Panc1 (cell line): Measurements from ENCODE around the gene ARHGAP6. TPM values are rescaled to one million over a fixed set of nuclear protein-coding genes. Genes with fewer than 3 reads are reported as not detected.

ENCODE experiments used
- ATAC-seq: fragments of 200-7000 bp; cut with Tn5 transposase; 2 replicates; pipeline ENCODE4 v1.9.1; 2020; ENCODE audit warnings: mild to moderate bottlenecking, moderate library complexity
- BruUV-seq: library from RNA; stranded (reverse); fragments of 400-500 nt; replicated peaks from 2 replicates; lab custom pipeline; 2021; lab: Mats Ljungman, UMichigan
- CTCF ChIA-PET: fragments of 300-600 bp; sonication (Branson Sonifier 250); formaldehyde crosslinking; loops from one replicate; lab custom pipeline; 2022; ENCODE audit warnings: antibody characterized with exemption; lab: Charles Lee
- POLR2A ChIA-PET: fragments of 300-600 bp; sonication (Branson Sonifier 250); formaldehyde crosslinking; loops from one replicate; lab custom pipeline; 2022; ENCODE audit warnings: antibody characterized with exemption; lab: Charles Lee
- DNase-seq: peaks from one replicate; pipeline ENCODE4 v3.0.0-alpha.2; 2010; ENCODE audit warnings: low read depth, low spot score
- H3K27ac ChIP-seq: 2 replicates; pipeline ENCODE4 v1.5.1; 2011; ENCODE audit warnings: mild to moderate bottlenecking, low read length, inconsistent platforms
- H3K27me3 ChIP-seq: fragments of 200-500 bp; sonication (Bioruptor generic); 2 replicates; pipeline ENCODE4 v1.6.0; 2014; ENCODE audit warnings: low read length, inconsistent platforms; ENCODE audit not compliant: control insufficient read depth, insufficient read depth
- H3K36me3 ChIP-seq: fragments of 200-500 bp; sonication (Bioruptor generic); 2 replicates; pipeline ENCODE4 v1.5.1; 2014; ENCODE audit warnings: inconsistent platforms, mild to moderate bottlenecking, low read length, moderate library complexity; ENCODE audit not compliant: control insufficient read depth, insufficient read depth
- H3K4me1 ChIP-seq: 2 replicates; pipeline ENCODE4 v1.5.1; 2011; ENCODE audit warnings: inconsistent platforms, mild to moderate bottlenecking, low read length, moderate library complexity; ENCODE audit not compliant: control insufficient read depth, insufficient read depth
- H3K4me3 ChIP-seq, 2 experiments: 2 replicates each; pipeline ENCODE4 v1.5.1; 2011 to 2012; ENCODE audit warnings: low read depth in 2 of 2, low read length in 2 of 2, mild to moderate bottlenecking in 2 of 2, inconsistent platforms in 1 of 2, moderate library complexity in 1 of 2
- H3K9me3 ChIP-seq: fragments of 200-500 bp; sonication (Bioruptor generic); 2 replicates; pipeline ENCODE4 v1.5.1; 2014; ENCODE audit warnings: low read depth, mild to moderate bottlenecking, inconsistent platforms, low read length, moderate library complexity; ENCODE audit not compliant: control insufficient read depth, insufficient read depth
- POLR2AphosphoS5 ChIP-seq: IDR thresholded peaks from 2 replicates; pipeline ENCODE4 v1.6.1; 2012; ENCODE audit warnings: mild to moderate bottlenecking, low read depth, low read length, moderate library complexity
- SIN3A ChIP-seq: IDR thresholded peaks from 2 replicates; pipeline ENCODE4 v1.6.1; 2012; ENCODE audit warnings: low read depth, mild to moderate bottlenecking, low read length, moderate library complexity, borderline replicate concordance; ENCODE audit not compliant: insufficient read depth
- TCF7L2 ChIP-seq: IDR thresholded peaks from 2 replicates; pipeline ENCODE4 v1.6.1; 2011; ENCODE audit warnings: mild to moderate bottlenecking, low read depth, low read length, inconsistent platforms
- in situ Hi-C: cut with HindIII; loops from 2 replicates; pipeline ENCODE4 v1.10.0; 2016; ENCODE audit warnings: low sequenced_read_pairs, low pct_unique_long_range_greater_than_20kb
- intact Hi-C: fragments of 100-400 bp; cut with micrococcal nuclease; formaldehyde crosslinking; loops from one replicate; pipeline ENCODE4 v1.10.0; 2022; ENCODE audit not compliant: unreplicated experiment
- total RNA-seq: library from RNA; stranded (reverse); gene quantifications from one replicate; pipeline ENCODE4 v1.2.1, GENCODE V29; 2021; ENCODE audit not compliant: unreplicated experiment
- TF ChIP-seq, protein P1 (sequence below), 2 experiments: IDR thresholded peaks; 2 replicates each; pipeline ENCODE4 v1.6.1; 2011 to 2012; ENCODE audit warnings: low read depth in 2 of 2, control low read depth in 1 of 2, low read length in 1 of 2, mild to moderate bottlenecking in 1 of 2, moderate library complexity in 1 of 2; ENCODE audit not compliant: insufficient read depth in 1 of 2
- TF ChIP-seq, protein P2 (sequence below): fragments of 450-650 bp; IDR thresholded peaks from 2 replicates; pipeline ENCODE4 v1.5.1; 2017; ENCODE audit warnings: mild to moderate bottlenecking

ARHGAP6 gene
- total RNA-seq, 1 experiment from 2014 or later: 0.13 TPM

DNA sequence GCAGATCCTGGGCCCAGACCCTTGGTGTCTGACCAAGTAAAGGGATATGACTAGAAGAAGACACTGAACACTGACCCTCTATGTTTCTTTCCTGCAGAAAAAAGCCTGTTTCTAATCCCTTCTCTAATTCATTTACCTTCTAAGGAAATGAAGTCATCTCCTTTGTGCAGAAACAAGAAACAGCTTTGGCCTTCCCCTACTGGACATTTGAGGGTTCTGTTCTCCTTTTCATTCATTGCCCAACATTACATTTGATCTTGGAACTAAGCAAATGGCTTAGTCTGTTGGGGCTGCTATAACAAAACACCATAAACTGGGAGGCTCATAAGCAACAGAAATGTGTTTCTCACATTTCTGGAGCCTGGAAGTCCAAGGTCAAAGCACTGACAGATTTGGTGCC lies 534.6 kb downstream of the ARHGAP6 start:
- BruUV-seq: no TSS peak
- in situ Hi-C loops: no loop called here
- intact Hi-C loops: no loop called here

DNA sequence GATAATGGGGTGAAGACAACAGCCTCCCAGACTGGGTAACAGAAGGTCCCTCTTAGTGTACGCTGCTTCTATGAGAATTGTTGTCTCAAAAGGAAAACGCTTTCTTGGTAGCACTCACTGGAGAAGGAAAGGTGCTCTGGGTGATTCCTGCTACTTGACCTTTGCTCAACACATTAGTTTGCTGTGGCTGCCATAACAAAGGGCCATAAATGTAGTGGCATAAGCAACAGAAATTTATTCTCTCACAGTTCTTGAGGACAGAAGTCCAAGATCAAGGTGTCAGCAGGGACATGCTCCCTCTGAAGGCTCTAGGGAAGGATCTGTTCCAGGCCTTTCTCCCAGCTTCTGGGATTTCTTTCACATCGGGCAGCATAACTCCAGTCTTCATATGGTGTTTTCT lies 535.6 kb downstream of the ARHGAP6 start:
- ChIA-PET POLR2A (interaction anchor here (0.6 kb wide), 1 partner anchor 19 kb away, joined by 3 read pairs; no protein-coding TSS in a partner anchor), CTCF (no interaction called here)
- Histone ChIP-seq H3K27ac (no peak overlapping the region), H3K9me3 (no peaks in the 10 kb centered on the region), H3K4me1 (no peaks in the 10 kb centered on the region), H3K4me3 (no peak overlapping the region), H3K36me3 (no peaks in the 10 kb centered on the region), H3K27me3 (no peaks in the 10 kb centered on the region)
- intact Hi-C loops (no loop called here), in situ Hi-C loops (no loop called here)
- no peak for TF ChIP-seq SIN3A
- TF ChIP-seq POLR2AphosphoS5: no peak
- TF ChIP-seq, protein P1, sequence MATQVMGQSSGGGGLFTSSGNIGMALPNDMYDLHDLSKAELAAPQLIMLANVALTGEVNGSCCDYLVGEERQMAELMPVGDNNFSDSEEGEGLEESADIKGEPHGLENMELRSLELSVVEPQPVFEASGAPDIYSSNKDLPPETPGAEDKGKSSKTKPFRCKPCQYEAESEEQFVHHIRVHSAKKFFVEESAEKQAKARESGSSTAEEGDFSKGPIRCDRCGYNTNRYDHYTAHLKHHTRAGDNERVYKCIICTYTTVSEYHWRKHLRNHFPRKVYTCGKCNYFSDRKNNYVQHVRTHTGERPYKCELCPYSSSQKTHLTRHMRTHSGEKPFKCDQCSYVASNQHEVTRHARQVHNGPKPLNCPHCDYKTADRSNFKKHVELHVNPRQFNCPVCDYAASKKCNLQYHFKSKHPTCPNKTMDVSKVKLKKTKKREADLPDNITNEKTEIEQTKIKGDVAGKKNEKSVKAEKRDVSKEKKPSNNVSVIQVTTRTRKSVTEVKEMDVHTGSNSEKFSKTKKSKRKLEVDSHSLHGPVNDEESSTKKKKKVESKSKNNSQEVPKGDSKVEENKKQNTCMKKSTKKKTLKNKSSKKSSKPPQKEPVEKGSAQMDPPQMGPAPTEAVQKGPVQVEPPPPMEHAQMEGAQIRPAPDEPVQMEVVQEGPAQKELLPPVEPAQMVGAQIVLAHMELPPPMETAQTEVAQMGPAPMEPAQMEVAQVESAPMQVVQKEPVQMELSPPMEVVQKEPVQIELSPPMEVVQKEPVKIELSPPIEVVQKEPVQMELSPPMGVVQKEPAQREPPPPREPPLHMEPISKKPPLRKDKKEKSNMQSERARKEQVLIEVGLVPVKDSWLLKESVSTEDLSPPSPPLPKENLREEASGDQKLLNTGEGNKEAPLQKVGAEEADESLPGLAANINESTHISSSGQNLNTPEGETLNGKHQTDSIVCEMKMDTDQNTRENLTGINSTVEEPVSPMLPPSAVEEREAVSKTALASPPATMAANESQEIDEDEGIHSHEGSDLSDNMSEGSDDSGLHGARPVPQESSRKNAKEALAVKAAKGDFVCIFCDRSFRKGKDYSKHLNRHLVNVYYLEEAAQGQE (IDR thresholded peaks at IDR 0.05; ENCODE audit: insufficient read depth in 1 of 2, low read depth in 2 of 2, low read length in 1 of 2): no peak
- no peak for TF ChIP-seq TCF7L2
- TF ChIP-seq, protein P2, sequence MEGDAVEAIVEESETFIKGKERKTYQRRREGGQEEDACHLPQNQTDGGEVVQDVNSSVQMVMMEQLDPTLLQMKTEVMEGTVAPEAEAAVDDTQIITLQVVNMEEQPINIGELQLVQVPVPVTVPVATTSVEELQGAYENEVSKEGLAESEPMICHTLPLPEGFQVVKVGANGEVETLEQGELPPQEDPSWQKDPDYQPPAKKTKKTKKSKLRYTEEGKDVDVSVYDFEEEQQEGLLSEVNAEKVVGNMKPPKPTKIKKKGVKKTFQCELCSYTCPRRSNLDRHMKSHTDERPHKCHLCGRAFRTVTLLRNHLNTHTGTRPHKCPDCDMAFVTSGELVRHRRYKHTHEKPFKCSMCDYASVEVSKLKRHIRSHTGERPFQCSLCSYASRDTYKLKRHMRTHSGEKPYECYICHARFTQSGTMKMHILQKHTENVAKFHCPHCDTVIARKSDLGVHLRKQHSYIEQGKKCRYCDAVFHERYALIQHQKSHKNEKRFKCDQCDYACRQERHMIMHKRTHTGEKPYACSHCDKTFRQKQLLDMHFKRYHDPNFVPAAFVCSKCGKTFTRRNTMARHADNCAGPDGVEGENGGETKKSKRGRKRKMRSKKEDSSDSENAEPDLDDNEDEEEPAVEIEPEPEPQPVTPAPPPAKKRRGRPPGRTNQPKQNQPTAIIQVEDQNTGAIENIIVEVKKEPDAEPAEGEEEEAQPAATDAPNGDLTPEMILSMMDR: no peak
- ATAC-seq (no peak), DNase-seq (no peak)
- BruUV-seq: no TSS peak

More for the DNA sequence above, 534.6 kb downstream of the ARHGAP6 start:
- Histone ChIP-seq H3K27ac (no peak overlapping the region), H3K27me3 (no peaks in the 10 kb centered on the region), H3K4me1 (no peaks in the 10 kb centered on the region), H3K9me3 (no peaks in the 10 kb centered on the region), H3K36me3 (no peaks in the 10 kb centered on the region), H3K4me3 (no peak overlapping the region)
- POLR2A ChIA-PET: no interaction called here
- DNase-seq (no peak), ATAC-seq (no peak)
- TF ChIP-seq SIN3A (no peak), TCF7L2 (no peak), POLR2AphosphoS5 (no peak)
- TF ChIP-seq, protein P1 (IDR thresholded peaks at IDR 0.05; ENCODE audit: insufficient read depth in 1 of 2, low read depth in 2 of 2, low read length in 1 of 2): no peak
- TF ChIP-seq, protein P2: no peak
- CTCF ChIA-PET: no interaction called here
